NCI-H460 (cell line): ENCODE results near the gene HBA1. TPM values are rescaled to one million over a fixed set of nuclear protein-coding genes. Genes with fewer than 3 reads are reported as not detected.
A peak's percentile ranks its signal among the peaks of the same experiment; 100 is the strongest.
"Not testable (repeated sequence)": the region's sequence is repeated elsewhere in the genome, so short reads cannot be mapped to it uniquely, and the experiment has no call there.

ENCODE experiments used
- DNase-seq: peaks from one replicate; pipeline ENCODE4 v3.0.0-alpha.2; 2016; ENCODE audit warnings: low read depth; ENCODE audit errors: extremely low read depth
- polyA plus RNA-seq: library from polyadenylated mRNA; depleted of rRNA; stranded (reverse); fragments of >200 nt; gene quantifications from 2 replicates; pipeline ENCODE4 v1.2.3, GENCODE V29; 2014; cell fraction: nucleus; rRNA removed
- total RNA-seq: library from RNA; depleted of rRNA; stranded (reverse); fragments of >200 nt; shearing (Covaris generic); gene quantifications from 2 replicates; pipeline ENCODE4 v1.2.3, GENCODE V29; 2014; rRNA removed

HBA1 gene
- 2.2 TPM in 1 of 2 replicates, not detected in the other for total RNA-seq
- not detected in 2 replicates for polyA plus RNA-seq

- DNase-seq, result not testable (repeated sequence)
Measured at GRCh38 chr16:176477-177382, at the start of gene HBA1. HBA1 (plus strand) TSS chr16:176680; CDS start chr16:176717, 37 bp downstream.

- no peak for DNase-seq
Measured at GRCh38 chr16:129075-129474, 47.4 kb upstream of the HBA1 start.

- no peak for DNase-seq
Measured at GRCh38 chr16:130533-131173, 45.8 kb upstream of the HBA1 start.

GRCh38 chr16:132120-132519, 44.4 kb upstream of the HBA1 start:
- DNase-seq, result no peak

- no peak for DNase-seq
Measured at GRCh38 chr16:133716-134115, 42.8 kb upstream of the HBA1 start.

- no peak for DNase-seq
Measured at GRCh38 chr16:138049-138417, 38.4 kb upstream of the HBA1 start.

GRCh38 chr16:140175-140857, 36.2 kb upstream of the HBA1 start:
- DNase-seq, result no peak

GRCh38 chr16:142405-142967, 34.0 kb upstream of the HBA1 start:
- DNase-seq, result no peak

- no peak for DNase-seq
Measured at GRCh38 chr16:143047-143446, 33.4 kb upstream of the HBA1 start.

- DNase-seq, result no peak
Measured at GRCh38 chr16:143456-143855, 33.0 kb upstream of the HBA1 start.

- DNase-seq, result no peak
Measured at GRCh38 chr16:144797-145252, 31.7 kb upstream of the HBA1 start.

- DNase-seq, result no peak
Measured at GRCh38 chr16:146646-147045, 29.8 kb upstream of the HBA1 start.

GRCh38 chr16:149024-149660, 27.3 kb upstream of the HBA1 start:
- no peak for DNase-seq

- no peak for DNase-seq
Measured at GRCh38 chr16:152141-153128, 24.0 kb upstream of the HBA1 start, which contains the start of gene HBZ. HBZ (plus strand) TSS chr16:152644; CDS start chr16:152910, 266 bp downstream.

- DNase-seq, result not testable (repeated sequence)
Measured at GRCh38 chr16:153129-153521, 23.4 kb upstream of the HBA1 start.

- DNase-seq, result not testable (repeated sequence)
Measured at GRCh38 chr16:153550-154216, 22.8 kb upstream of the HBA1 start.

GRCh38 chr16:154217-155030, 22.1 kb upstream of the HBA1 start:
- DNase-seq, result peak; percentile 20

- DNase-seq, result no peak
Measured at GRCh38 chr16:155031-155398, 21.5 kb upstream of the HBA1 start.
